Measurements from ENCODE around the gene FAXC.

DNA sequence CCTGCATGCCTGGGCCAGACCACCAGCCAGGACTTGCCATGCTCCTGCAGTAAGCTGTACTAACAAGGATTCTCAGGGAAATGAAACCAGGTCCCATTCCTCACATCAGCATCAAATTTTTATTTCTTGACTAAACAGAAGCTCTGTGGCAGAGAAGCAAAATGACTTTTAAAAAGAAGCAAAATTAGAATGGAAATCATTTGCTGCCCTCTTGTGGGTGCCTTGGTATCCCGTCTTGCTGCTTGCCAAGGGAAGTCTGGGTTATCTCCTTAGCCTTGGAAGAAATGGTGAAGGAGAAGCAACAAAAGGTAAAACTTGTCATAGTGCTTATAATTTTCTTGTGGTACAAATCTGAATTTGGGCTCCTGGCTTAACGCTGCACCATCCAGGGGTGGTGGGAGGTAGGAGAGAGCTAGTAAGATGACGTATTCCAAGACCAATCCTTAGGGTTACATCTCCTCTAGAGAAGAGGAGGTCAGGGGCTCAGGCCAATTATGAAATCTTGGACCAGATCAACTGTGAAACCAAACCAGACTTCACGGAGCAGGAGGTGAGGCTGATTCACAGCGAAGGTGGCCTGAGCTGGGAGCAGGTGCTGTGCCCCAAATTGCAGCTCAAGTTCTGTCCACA is 107.5 kb downstream of the FAXC start:
- TF ChIP-seq ZFP3 (CRISPR knock-in tag; IDR thresholded peaks at IDR 0.05) = no peak
- TF ChIP-seq RARB (CRISPR knock-in tag; IDR thresholded peaks at IDR 0.05) = no peak
- no peak for TF ChIP-seq OSR1 (CRISPR knock-in tag; IDR thresholded peaks at IDR 0.05)
- TF ChIP-seq ZNF8 (CRISPR knock-in tag; IDR thresholded peaks at IDR 0.05) = no peak
- TF ChIP-seq, protein P1, sequence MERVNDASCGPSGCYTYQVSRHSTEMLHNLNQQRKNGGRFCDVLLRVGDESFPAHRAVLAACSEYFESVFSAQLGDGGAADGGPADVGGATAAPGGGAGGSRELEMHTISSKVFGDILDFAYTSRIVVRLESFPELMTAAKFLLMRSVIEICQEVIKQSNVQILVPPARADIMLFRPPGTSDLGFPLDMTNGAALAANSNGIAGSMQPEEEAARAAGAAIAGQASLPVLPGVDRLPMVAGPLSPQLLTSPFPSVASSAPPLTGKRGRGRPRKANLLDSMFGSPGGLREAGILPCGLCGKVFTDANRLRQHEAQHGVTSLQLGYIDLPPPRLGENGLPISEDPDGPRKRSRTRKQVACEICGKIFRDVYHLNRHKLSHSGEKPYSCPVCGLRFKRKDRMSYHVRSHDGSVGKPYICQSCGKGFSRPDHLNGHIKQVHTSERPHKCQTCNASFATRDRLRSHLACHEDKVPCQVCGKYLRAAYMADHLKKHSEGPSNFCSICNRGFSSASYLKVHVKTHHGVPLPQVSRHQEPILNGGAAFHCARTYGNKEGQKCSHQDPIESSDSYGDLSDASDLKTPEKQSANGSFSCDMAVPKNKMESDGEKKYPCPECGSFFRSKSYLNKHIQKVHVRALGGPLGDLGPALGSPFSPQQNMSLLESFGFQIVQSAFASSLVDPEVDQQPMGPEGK (CRISPR knock-in tag; IDR thresholded peaks at IDR 0.05; ENCODE audit: borderline replicate concordance) = no peak
- no peak for TF ChIP-seq SNAI2 (CRISPR knock-in tag; IDR thresholded peaks at IDR 0.05)
- TF ChIP-seq ZFP30 (CRISPR knock-in tag; IDR thresholded peaks at IDR 0.05) = no peak
- TF ChIP-seq, protein P2, sequence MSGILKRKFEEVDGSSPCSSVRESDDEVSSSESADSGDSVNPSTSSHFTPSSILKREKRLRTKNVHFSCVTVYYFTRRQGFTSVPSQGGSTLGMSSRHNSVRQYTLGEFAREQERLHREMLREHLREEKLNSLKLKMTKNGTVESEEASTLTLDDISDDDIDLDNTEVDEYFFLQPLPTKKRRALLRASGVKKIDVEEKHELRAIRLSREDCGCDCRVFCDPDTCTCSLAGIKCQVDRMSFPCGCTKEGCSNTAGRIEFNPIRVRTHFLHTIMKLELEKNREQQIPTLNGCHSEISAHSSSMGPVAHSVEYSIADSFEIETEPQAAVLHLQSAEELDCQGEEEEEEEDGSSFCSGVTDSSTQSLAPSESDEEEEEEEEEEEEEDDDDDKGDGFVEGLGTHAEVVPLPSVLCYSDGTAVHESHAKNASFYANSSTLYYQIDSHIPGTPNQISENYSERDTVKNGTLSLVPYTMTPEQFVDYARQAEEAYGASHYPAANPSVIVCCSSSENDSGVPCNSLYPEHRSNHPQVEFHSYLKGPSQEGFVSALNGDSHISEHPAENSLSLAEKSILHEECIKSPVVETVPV (CRISPR knock-in tag; IDR thresholded peaks at IDR 0.05) = no peak
- TF ChIP-seq ESRRG (CRISPR knock-in tag; IDR thresholded peaks at IDR 0.05) = no peak
- TF ChIP-seq ARNTL (CRISPR knock-in tag; IDR thresholded peaks at IDR 0.05; ENCODE audit: borderline replicate concordance, low read depth) = no peak
- TF ChIP-seq PPARA (CRISPR knock-in tag; IDR thresholded peaks at IDR 0.05; ENCODE audit: borderline replicate concordance) = no peak
- TF ChIP-seq CREB5 (CRISPR knock-in tag; IDR thresholded peaks at IDR 0.05; ENCODE audit: low read depth) = no peak

Data from SK-N-SH treated with all-trans-retinoic acid at 6 μM for 48 hours (cell line).